Measurements from ENCODE around the gene DISC1. TPM values are rescaled to one million over a fixed set of nuclear protein-coding genes. Genes with fewer than 3 reads are reported as not detected.

The DISC1 gene
- total and polyA plus RNA-seq, 2 donors (not counting 1 experiment from before 2014, with no cell fraction given): 2.7 to 4.3 TPM

DNA sequence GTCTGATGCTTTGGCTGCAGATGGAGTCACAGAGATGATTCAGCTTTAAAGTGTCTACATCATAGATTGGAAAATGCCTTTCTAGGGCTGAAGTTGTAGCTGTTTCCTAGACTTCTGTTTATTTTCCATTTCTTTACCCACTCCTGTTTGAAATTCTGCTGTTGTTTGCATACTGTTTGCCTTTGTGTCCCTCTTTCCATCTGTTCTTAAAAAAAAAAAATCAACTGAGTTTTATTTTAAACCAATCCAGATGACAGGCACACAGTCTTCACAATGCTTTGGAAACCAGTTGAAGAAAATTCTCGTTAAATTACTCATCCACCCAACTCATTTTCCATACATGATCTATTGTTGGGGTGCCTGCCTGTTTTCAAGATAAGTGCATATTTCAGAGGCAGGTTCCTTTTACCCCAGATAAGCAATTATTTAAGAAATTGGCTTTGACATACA, 245.9 kb downstream of the DISC1 start:
- Mint-ChIP-seq H3K27me3 (no peaks in the 10 kb centered on the region), H3K9me3 (ENCODE audit: insufficient read depth) (no peaks in the 10 kb centered on the region), H3K27ac (no peak overlapping the region), H3K4me1 (peaks cover 14% of the 10 kb centered on the region), H3K4me3 (no peak overlapping the region)
- no peaks in the 10 kb centered on the region for H4K20me1 ChIP-seq (ENCODE audit: control insufficient read depth, insufficient read depth, low read length, poor library complexity, severe bottlenecking)
- no peak overlapping the region for H3K4me2 ChIP-seq (replicated peaks; ENCODE audit: low read depth, low read length, poor library complexity, severe bottlenecking)
- TF ChIP-seq, protein P1, sequence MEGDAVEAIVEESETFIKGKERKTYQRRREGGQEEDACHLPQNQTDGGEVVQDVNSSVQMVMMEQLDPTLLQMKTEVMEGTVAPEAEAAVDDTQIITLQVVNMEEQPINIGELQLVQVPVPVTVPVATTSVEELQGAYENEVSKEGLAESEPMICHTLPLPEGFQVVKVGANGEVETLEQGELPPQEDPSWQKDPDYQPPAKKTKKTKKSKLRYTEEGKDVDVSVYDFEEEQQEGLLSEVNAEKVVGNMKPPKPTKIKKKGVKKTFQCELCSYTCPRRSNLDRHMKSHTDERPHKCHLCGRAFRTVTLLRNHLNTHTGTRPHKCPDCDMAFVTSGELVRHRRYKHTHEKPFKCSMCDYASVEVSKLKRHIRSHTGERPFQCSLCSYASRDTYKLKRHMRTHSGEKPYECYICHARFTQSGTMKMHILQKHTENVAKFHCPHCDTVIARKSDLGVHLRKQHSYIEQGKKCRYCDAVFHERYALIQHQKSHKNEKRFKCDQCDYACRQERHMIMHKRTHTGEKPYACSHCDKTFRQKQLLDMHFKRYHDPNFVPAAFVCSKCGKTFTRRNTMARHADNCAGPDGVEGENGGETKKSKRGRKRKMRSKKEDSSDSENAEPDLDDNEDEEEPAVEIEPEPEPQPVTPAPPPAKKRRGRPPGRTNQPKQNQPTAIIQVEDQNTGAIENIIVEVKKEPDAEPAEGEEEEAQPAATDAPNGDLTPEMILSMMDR (IDR thresholded peaks at IDR 0.05): no peak
- TF ChIP-seq EZH2 (IDR thresholded peaks at IDR 0.05; ENCODE audit: borderline replicate concordance, insufficient read depth, low read depth, low read length, poor library complexity, severe bottlenecking): no peak
- H3K4me3 ChIP-seq (ENCODE audit: control extremely low read depth in 1 of 5, extremely low read depth in 1 of 5, insufficient read depth in 1 of 5, low read depth in 2 of 5, low read length in 4 of 5): no peak overlapping the region
- POLR2A ChIA-PET: no interaction called here
- H3K9me3 ChIP-seq (ENCODE audit: control extremely low read depth in 1 of 3, control insufficient read depth in 2 of 3, insufficient read depth in 1 of 3, low read length in 2 of 3): peaks cover 0 to 14% (median 2%) of the 10 kb centered on the region in 3 donors
- no peaks in the 10 kb centered on the region for H3K36me3 ChIP-seq (replicated peaks in 1 of 2; ENCODE audit: control extremely low read depth in 1 of 2, control insufficient read depth in 1 of 2, extremely low read depth in 1 of 2, insufficient read depth in 2 of 2, low read length in 1 of 2)
- intact Hi-C loops (cut with micrococcal nuclease): no loop called here
- H3K27ac ChIP-seq (ENCODE audit: low read length in 2 of 2): no peak overlapping the region
- no peaks in the 10 kb centered on the region for H3K27me3 ChIP-seq (replicated peaks in 1 of 4; ENCODE audit: control extremely low read depth in 1 of 4, control insufficient read depth in 3 of 4, insufficient read depth in 4 of 4, low read length in 3 of 4)
- no peaks in the 10 kb centered on the region for H3K79me2 ChIP-seq (ENCODE audit: control insufficient read depth, insufficient read depth, low read length)
- ATAC-seq (ENCODE audit: low read depth): no peak
- H2AFZ ChIP-seq (ENCODE audit: insufficient read depth, low read depth, low read length, poor library complexity, severe bottlenecking): no peak overlapping the region
- WGBS (ENCODE audit: insufficient coverage): no CpG with 5 or more reads among the region's 1 CpG
- DNase-seq: no peak
- CTCF ChIA-PET: no interaction called here
- H3K9ac ChIP-seq (ENCODE audit: low read length): no peak overlapping the region
- peaks cover 0 to 9% of the 10 kb centered on the region in 2 donors for H3K4me1 ChIP-seq (ENCODE audit: control insufficient read depth in 2 of 2, insufficient read depth in 2 of 2, low read length in 2 of 2)

DNA sequence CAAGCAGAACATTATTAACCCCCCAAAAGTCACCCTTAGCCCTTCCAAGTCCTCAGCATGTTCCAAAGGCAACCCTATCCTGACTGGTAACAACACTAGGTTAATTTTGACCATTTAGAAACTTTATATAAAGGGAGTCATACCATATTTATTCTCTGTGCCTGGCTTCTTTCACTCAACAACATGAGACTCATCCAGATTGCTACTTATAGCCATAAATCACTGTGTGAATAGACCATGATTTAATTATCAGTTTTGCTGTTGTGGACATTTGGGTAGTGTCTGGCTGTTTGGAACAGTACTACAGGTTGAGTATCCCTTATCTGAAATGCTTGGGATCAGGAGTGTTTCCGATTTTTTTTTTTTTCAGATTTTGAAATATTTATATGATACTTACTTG, 252.1 kb downstream of the DISC1 start:
- POLR2A ChIA-PET: no interaction called here
- H3K9me3 Mint-ChIP-seq (ENCODE audit: insufficient read depth): no peaks in the 10 kb centered on the region
- no peak for TF ChIP-seq EZH2 (IDR thresholded peaks at IDR 0.05; ENCODE audit: borderline replicate concordance, insufficient read depth, low read depth, low read length, poor library complexity, severe bottlenecking)
- TF ChIP-seq, protein P1 (IDR thresholded peaks at IDR 0.05): no peak
- no peaks in the 10 kb centered on the region for H3K79me2 ChIP-seq (ENCODE audit: control insufficient read depth, insufficient read depth, low read length)
- no peak overlapping the region for H3K27ac Mint-ChIP-seq
- H3K9me3 ChIP-seq (ENCODE audit: control extremely low read depth in 1 of 3, control insufficient read depth in 2 of 3, insufficient read depth in 1 of 3, low read length in 2 of 3): peaks cover 0 to 14% (median 2%) of the 10 kb centered on the region in 3 donors
- no peak overlapping the region for H3K9ac ChIP-seq (ENCODE audit: low read length)
- no peak overlapping the region for H2AFZ ChIP-seq (ENCODE audit: insufficient read depth, low read depth, low read length, poor library complexity, severe bottlenecking)
- no peak overlapping the region for H3K27ac ChIP-seq (ENCODE audit: low read length in 2 of 2)
- no peaks in the 10 kb centered on the region for H3K36me3 ChIP-seq (replicated peaks in 1 of 2; ENCODE audit: control extremely low read depth in 1 of 2, control insufficient read depth in 1 of 2, extremely low read depth in 1 of 2, insufficient read depth in 2 of 2, low read length in 1 of 2)
- H3K4me1 Mint-ChIP-seq: no peaks in the 10 kb centered on the region
- H3K4me2 ChIP-seq (replicated peaks; ENCODE audit: low read depth, low read length, poor library complexity, severe bottlenecking): no peak overlapping the region
- CTCF ChIA-PET: no interaction called here
- no peaks in the 10 kb centered on the region for H3K4me1 ChIP-seq (ENCODE audit: control insufficient read depth in 2 of 2, insufficient read depth in 2 of 2, low read length in 2 of 2)
- intact Hi-C loops (cut with micrococcal nuclease): no loop called here
- ATAC-seq (ENCODE audit: low read depth) (no peak), DNase-seq (no peak)
- no CpG with 5 or more reads among the region's 1 CpG for WGBS (ENCODE audit: insufficient coverage)
- no peaks in the 10 kb centered on the region for H3K27me3 Mint-ChIP-seq
- no peaks in the 10 kb centered on the region for H3K27me3 ChIP-seq (replicated peaks in 1 of 4; ENCODE audit: control extremely low read depth in 1 of 4, control insufficient read depth in 3 of 4, insufficient read depth in 4 of 4, low read length in 3 of 4)
- H4K20me1 ChIP-seq (ENCODE audit: control insufficient read depth, insufficient read depth, low read length, poor library complexity, severe bottlenecking): no peaks in the 10 kb centered on the region
- H3K4me3 ChIP-seq (ENCODE audit: control extremely low read depth in 1 of 5, extremely low read depth in 1 of 5, insufficient read depth in 1 of 5, low read depth in 2 of 5, low read length in 4 of 5): no peak overlapping the region
- H3K4me3 Mint-ChIP-seq: no peak overlapping the region
